HepG2 (cell line): ENCODE measurements around the gene CEP131. TPM values are rescaled to one million over a fixed set of nuclear protein-coding genes. Genes with fewer than 3 reads are reported as not detected.

Source experiments
- CHD2 ChIP-seq: IDR thresholded peaks from 2 replicates; pipeline ENCODE4 v1.6.1; 2011; ENCODE audit warnings: low read depth, low read length, improper control_type of control experiment
- ELF3 ChIP-seq: IDR thresholded peaks from 2 replicates; pipeline ENCODE4 v1.6.1; 2016; ENCODE audit warnings: missing genetic modification reagents, missing compliant biosample characterization
- FOSL2 ChIP-seq: sonication (generic); formaldehyde crosslinking; IDR thresholded peaks from 2 replicates; pipeline ENCODE4 v1.4.0; 2020; ENCODE audit warnings: missing genetic modification reagents
- HDAC1 ChIP-seq: sonication (generic); formaldehyde crosslinking; IDR thresholded peaks from 2 replicates; pipeline ENCODE4 v1.5.1; 2020; ENCODE audit warnings: mild to moderate bottlenecking, missing genetic modification reagents
- KLF6 ChIP-seq: IDR thresholded peaks from 2 replicates; pipeline ENCODE4 v1.8.0; 2016; ENCODE audit warnings: missing biosample characterization, missing genetic modification reagents
- KMT2B ChIP-seq: IDR thresholded peaks from 2 replicates; pipeline ENCODE4 v1.6.1; 2016; ENCODE audit warnings: missing genetic modification reagents, missing compliant biosample characterization
- MIER3 ChIP-seq: IDR thresholded peaks from 2 replicates; pipeline ENCODE4 v1.6.1; 2016; ENCODE audit warnings: missing compliant biosample characterization, borderline replicate concordance
- MLX ChIP-seq: IDR thresholded peaks from 2 replicates; pipeline ENCODE4 v1.6.1; 2016
- RNF2 ChIP-seq: fragments of 450-650 bp; conservative IDR thresholded peaks from 2 replicates; pipeline ENCODE4 v1.6.1; 2016; ENCODE audit warnings: low read depth
- SALL2 ChIP-seq: sonication (generic); formaldehyde crosslinking; IDR thresholded peaks from 2 replicates; pipeline ENCODE4 v1.8.1; 2023; ENCODE audit warnings: mild to moderate bottlenecking, missing genetic modification reagents, inconsistent platforms
- SKI ChIP-seq: fragments of 450-650 bp; IDR thresholded peaks from one replicate; pipeline ENCODE4 v1.6.1; 2018; ENCODE audit warnings: mild to moderate bottlenecking; ENCODE audit not compliant: partially characterized antibody
- SNRNP70 ChIP-seq: fragments of 200-400 bp; formaldehyde crosslinking; IDR thresholded peaks from 2 replicates; pipeline ENCODE4 v1.6.1; 2017; ENCODE audit warnings: mild to moderate bottlenecking, low read depth, low read length, moderate library complexity
- TBX2 ChIP-seq: sonication (generic); formaldehyde crosslinking; IDR thresholded peaks from 2 replicates; pipeline ENCODE4 v1.5.0; 2020; ENCODE audit warnings: missing genetic modification reagents, mild to moderate bottlenecking, borderline replicate concordance
- TMF1 ChIP-seq: sonication (generic); formaldehyde crosslinking; IDR thresholded peaks from 2 replicates; pipeline ENCODE4 v1.8.1; 2022; ENCODE audit warnings: low read depth, missing genetic modification reagents
- USF2 ChIP-seq, 2 experiments: sonication (generic) in 1 of 2; formaldehyde crosslinking in 1 of 2; IDR thresholded peaks; 2 replicates each; pipeline versions ENCODE4 v1.5.1 to v1.6.1; 2011 to 2020; ENCODE audit warnings: borderline replicate concordance in 1 of 2, low read depth in 1 of 2, low read length in 1 of 2, mild to moderate bottlenecking in 1 of 2, missing genetic modification reagents in 1 of 2, moderate library complexity in 1 of 2
- ZBTB42 ChIP-seq: sonication (generic); formaldehyde crosslinking; IDR thresholded peaks from 2 replicates; pipeline ENCODE4 v1.5.0; 2020; ENCODE audit warnings: mild to moderate bottlenecking, missing genetic modification reagents
- ZFP41 ChIP-seq: sonication (generic); formaldehyde crosslinking; IDR thresholded peaks from 2 replicates; pipeline ENCODE4 v1.4.0; 2020; ENCODE audit warnings: mild to moderate bottlenecking, missing genetic modification reagents, borderline replicate concordance
- ZNF264 ChIP-seq: sonication (generic); formaldehyde crosslinking; IDR thresholded peaks from 2 replicates; pipeline ENCODE4 v1.4.0; 2020; ENCODE audit warnings: missing genetic modification reagents
- ZNF275 ChIP-seq: sonication (generic); formaldehyde crosslinking; IDR thresholded peaks from 2 replicates; pipeline ENCODE4 v1.8.0; 2022; ENCODE audit warnings: missing genetic modification reagents, mild to moderate bottlenecking, inconsistent platforms, borderline replicate concordance
- ZNF296 ChIP-seq: sonication (generic); formaldehyde crosslinking; conservative IDR thresholded peaks from 2 replicates; pipeline ENCODE4 v1.5.0; 2020; ENCODE audit warnings: mild to moderate bottlenecking, missing genetic modification reagents
- ZNF333 ChIP-seq: sonication (generic); formaldehyde crosslinking; IDR thresholded peaks from 2 replicates; pipeline ENCODE4 v1.4.0; 2020; ENCODE audit warnings: mild to moderate bottlenecking, missing genetic modification reagents, borderline replicate concordance
- ZNF335 ChIP-seq: sonication (generic); formaldehyde crosslinking; IDR thresholded peaks from 2 replicates; pipeline ENCODE4 v1.4.0; 2020; ENCODE audit warnings: missing genetic modification reagents
- ZNF512 ChIP-seq: sonication (generic); formaldehyde crosslinking; IDR thresholded peaks from 2 replicates; pipeline ENCODE4 v1.4.0; 2020; ENCODE audit warnings: mild to moderate bottlenecking, missing genetic modification reagents
- ZNF660 ChIP-seq: sonication (generic); formaldehyde crosslinking; IDR thresholded peaks from 2 replicates; pipeline ENCODE4 v1.5.1; 2020; ENCODE audit warnings: mild to moderate bottlenecking, low read depth, missing genetic modification reagents, borderline replicate concordance
- polyA plus RNA-seq, 8 experiments: library from polyadenylated mRNA; depleted of rRNA in 3 of 8; stranded (reverse) in 7 of 8; unstranded in 1 of 8; fragments of >200 nt; fragmentation: Illumina TruSeq in 4 of 8; extraction: Trizol in 4 of 8; gene quantifications; 2 replicates each; pipeline versions ENCODE4 v1.2.1 to v1.2.3, GENCODE V29; 2011 to 2016; ENCODE audit warnings: low read depth in 4 of 8, missing spikeins in 1 of 8, mixed read lengths in 1 of 8; ENCODE audit not compliant: insufficient read depth in 1 of 8
- total RNA-seq, 5 experiments: library from RNA; depleted of rRNA; stranded (reverse); fragments of >200 nt; fragmentation: Illumina TruSeq; extraction: Trizol; gene quantifications; 2 replicates each; pipeline ENCODE4 v1.2.3, GENCODE V29; 2016; ENCODE audit warnings: low read depth in 1 of 5

The CEP131 gene
- total and polyA plus RNA-seq, 2 of the 13 experiments (the other 11 are each of a cell fraction or from before 2014, with no cell fraction given), result 5.0 to 16.8 TPM

- peak; percentile 37; the same call in 1 of the 2 replicates for TF ChIP-seq MLX
- TF ChIP-seq RNF2, result peak; percentile 41; the same call in 1 of the 2 replicates
- 0 out of 2 replicates have a peak, but pooled peaks have one; percentile 53 for TF ChIP-seq ZNF333 (CRISPR knock-in tag)
- peak; percentile 45; the same call in 1 of the 2 replicates for TF ChIP-seq ZFP41 (CRISPR knock-in tag)
- TF ChIP-seq CHD2, result no peak
- peak; percentile 92 for TF ChIP-seq ZNF296 (CRISPR knock-in tag)
- TF ChIP-seq KMT2B (CRISPR knock-in tag), result peak; percentile 62
- TF ChIP-seq TMF1 (CRISPR knock-in tag), result peak; percentile 94; the same call in 1 of the 2 replicates
- peak; percentile 59; the same call in 1 of the 2 replicates for TF ChIP-seq HDAC1
- TF ChIP-seq ZNF264 (CRISPR knock-in tag), result 0 out of 2 replicates have a peak, but pooled peaks have one; percentile 29
- no peak for TF ChIP-seq ZNF660 (CRISPR knock-in tag)
- TF ChIP-seq ZBTB42 (CRISPR knock-in tag), result no peak
- TF ChIP-seq KLF6 (CRISPR knock-in tag), result peak; percentile 90
- TF ChIP-seq ELF3, result no peak; the same call in 1 of the 2 replicates
- TF ChIP-seq TBX2 (CRISPR knock-in tag), result no peak; the same call in none of the 2 replicates
- peak; percentile 60; the same call in 1 of the 2 replicates for TF ChIP-seq ZNF275
- peak; percentile 26; the same call in 1 of the 2 replicates for TF ChIP-seq FOSL2 (CRISPR knock-in tag)
- TF ChIP-seq USF2 (IDR thresholded peaks at IDR 0.05; ENCODE audit: low read depth, low read length), result no peak
- TF ChIP-seq USF2 (CRISPR knock-in tag; IDR thresholded peaks at IDR 0.05; ENCODE audit: borderline replicate concordance), result no peak; the same call in 1 of the 2 replicates
- no peak for TF ChIP-seq SNRNP70
- TF ChIP-seq MIER3 (CRISPR knock-in tag), result no peak
- peak; percentile 39; the same call in 1 of the 2 replicates for TF ChIP-seq ZNF512 (CRISPR knock-in tag)
- peak; percentile 39 for TF ChIP-seq SKI
- TF ChIP-seq SALL2 (CRISPR knock-in tag), result 0 out of 2 replicates have a peak, but pooled peaks have one; percentile 59
- TF ChIP-seq ZNF335 (CRISPR knock-in tag), result no peak
These were observed 57.3 kb downstream of the CEP131 start, which contains the start of gene PVALEF (continued) for GRCh38 chr17:81165246-81166032.
